Measurements from ENCODE around the gene CCNT1. TPM values are rescaled to one million over a fixed set of nuclear protein-coding genes. Genes with fewer than 3 reads are reported as not detected.
"Not testable (repeated sequence)": the region's sequence is repeated elsewhere in the genome, so short reads cannot be mapped to it uniquely, and the experiment has no call there.

Gene CCNT1
- polyA plus RNA-seq, 1 donor from 2014 or later: 28.2 TPM

GRCh38 chr12:48728807-48729206 is 12.3 kb upstream of the CCNT1 start:
- H3F3A ChIP-seq (ENCODE audit: insufficient read depth, low read length, poor library complexity, severe bottlenecking): no peaks in the 10 kb centered on the region
- no peaks in the 10 kb centered on the region for H3K79me2 ChIP-seq (replicated peaks; ENCODE audit: insufficient read depth, low read length)
- no peak for TF ChIP-seq MXI1 (conservative IDR thresholded peaks at IDR 0.05; ENCODE audit: poor library complexity, severe bottlenecking)
- TF ChIP-seq EP300 (conservative IDR thresholded peaks at IDR 0.05; ENCODE audit: poor library complexity, severe bottlenecking): no peak
- TF ChIP-seq TAF1 (IDR thresholded peaks at IDR 0.05; ENCODE audit: low read depth): no peak
- no peak for TF ChIP-seq RAD21 (conservative IDR thresholded peaks at IDR 0.05)
- TF ChIP-seq EZH2 (IDR thresholded peaks at IDR 0.05; ENCODE audit: borderline replicate concordance, insufficient read depth, low read length, poor library complexity, severe bottlenecking): no peak
- TF ChIP-seq REST (IDR thresholded peaks at IDR 0.05; ENCODE audit: borderline replicate concordance): no peak
- no peak for TF ChIP-seq POLR2AphosphoS5 (IDR thresholded peaks at IDR 0.05)
- TF ChIP-seq SMC3 (conservative IDR thresholded peaks at IDR 0.05; ENCODE audit: poor library complexity): no peak
- TF ChIP-seq CTCF (IDR thresholded peaks at IDR 0.05; ENCODE audit: poor library complexity, severe bottlenecking): no peak
- no peak overlapping the region for H3K9ac ChIP-seq (ENCODE audit: low read length)
- no peaks in the 10 kb centered on the region for H3K9me3 ChIP-seq (ENCODE audit: low read length)
- no peaks in the 10 kb centered on the region for H3K9me2 ChIP-seq (ENCODE audit: insufficient read depth, low read length)
- no peak overlapping the region for H3K4me2 ChIP-seq (ENCODE audit: low read length)
- no peak overlapping the region for H3K4me3 ChIP-seq (ENCODE audit: low read length)
- H2AFZ ChIP-seq (ENCODE audit: low read depth, low read length): no peak overlapping the region
- no peaks in the 10 kb centered on the region for H3K36me3 ChIP-seq (ENCODE audit: insufficient read depth, low read length)
- H3K27me3 ChIP-seq (ENCODE audit: insufficient read depth, low read depth, low read length): no peaks in the 10 kb centered on the region
- no peaks in the 10 kb centered on the region for H4K20me1 ChIP-seq (ENCODE audit: insufficient read depth)
- no peak overlapping the region for H3K27ac ChIP-seq (ENCODE audit: low read length)

GRCh38 chr12:48720737-48721136 is 4.2 kb upstream of the CCNT1 start:
- not testable (repeated sequence) for H3K9me2 ChIP-seq (ENCODE audit: insufficient read depth, low read length); H3K4me2 ChIP-seq (ENCODE audit: low read length); H3K4me3 ChIP-seq (ENCODE audit: low read length); H3K9me3 ChIP-seq (ENCODE audit: low read length); H3K27ac ChIP-seq (ENCODE audit: low read length); H3F3A ChIP-seq (ENCODE audit: insufficient read depth, low read length, poor library complexity, severe bottlenecking); H3K9ac ChIP-seq (ENCODE audit: low read length); H3K36me3 ChIP-seq (ENCODE audit: insufficient read depth, low read length); H2AFZ ChIP-seq (ENCODE audit: low read depth, low read length); H4K20me1 ChIP-seq (ENCODE audit: insufficient read depth); H3K27me3 ChIP-seq (ENCODE audit: insufficient read depth, low read depth, low read length); H3K79me2 ChIP-seq (replicated peaks; ENCODE audit: insufficient read depth, low read length)

- H3K9me3 ChIP-seq (ENCODE audit: low read length); H3K79me2 ChIP-seq (replicated peaks; ENCODE audit: insufficient read depth, low read length); H3K27me3 ChIP-seq (ENCODE audit: insufficient read depth, low read depth, low read length); H3K9ac ChIP-seq (ENCODE audit: low read length); H2AFZ ChIP-seq (ENCODE audit: low read depth, low read length); H3F3A ChIP-seq (ENCODE audit: insufficient read depth, low read length, poor library complexity, severe bottlenecking); H3K4me3 ChIP-seq (ENCODE audit: low read length); H3K9me2 ChIP-seq (ENCODE audit: insufficient read depth, low read length); H3K27ac ChIP-seq (ENCODE audit: low read length); H4K20me1 ChIP-seq (ENCODE audit: insufficient read depth); H3K4me2 ChIP-seq (ENCODE audit: low read length); H3K36me3 ChIP-seq (ENCODE audit: insufficient read depth, low read length): not testable (repeated sequence)
Observed at GRCh38 chr12:48720171-48720570, 3.7 kb upstream of the CCNT1 start.

GRCh38 chr12:48719002-48719401 is 2.5 kb upstream of the CCNT1 start:
- peaks cover 21% of the 10 kb centered on the region for H3K79me2 ChIP-seq (replicated peaks; ENCODE audit: insufficient read depth, low read length)
- H3F3A ChIP-seq (ENCODE audit: insufficient read depth, low read length, poor library complexity, severe bottlenecking); H3K9ac ChIP-seq (ENCODE audit: low read length); H3K9me3 ChIP-seq (ENCODE audit: low read length); H3K27me3 ChIP-seq (ENCODE audit: insufficient read depth, low read depth, low read length); H3K27ac ChIP-seq (ENCODE audit: low read length); H3K4me3 ChIP-seq (ENCODE audit: low read length); H4K20me1 ChIP-seq (ENCODE audit: insufficient read depth); H3K9me2 ChIP-seq (ENCODE audit: insufficient read depth, low read length); H3K4me2 ChIP-seq (ENCODE audit: low read length); H3K36me3 ChIP-seq (ENCODE audit: insufficient read depth, low read length); H2AFZ ChIP-seq (ENCODE audit: low read depth, low read length): not testable (repeated sequence)
